ENCODE measurements around the gene TOR1AIP2. TPM values are rescaled to one million over a fixed set of nuclear protein-coding genes. Genes with fewer than 3 reads are reported as not detected.

TOR1AIP2 gene
- total RNA-seq: 72.1 and 74.4 TPM in 2 replicates

DNA sequence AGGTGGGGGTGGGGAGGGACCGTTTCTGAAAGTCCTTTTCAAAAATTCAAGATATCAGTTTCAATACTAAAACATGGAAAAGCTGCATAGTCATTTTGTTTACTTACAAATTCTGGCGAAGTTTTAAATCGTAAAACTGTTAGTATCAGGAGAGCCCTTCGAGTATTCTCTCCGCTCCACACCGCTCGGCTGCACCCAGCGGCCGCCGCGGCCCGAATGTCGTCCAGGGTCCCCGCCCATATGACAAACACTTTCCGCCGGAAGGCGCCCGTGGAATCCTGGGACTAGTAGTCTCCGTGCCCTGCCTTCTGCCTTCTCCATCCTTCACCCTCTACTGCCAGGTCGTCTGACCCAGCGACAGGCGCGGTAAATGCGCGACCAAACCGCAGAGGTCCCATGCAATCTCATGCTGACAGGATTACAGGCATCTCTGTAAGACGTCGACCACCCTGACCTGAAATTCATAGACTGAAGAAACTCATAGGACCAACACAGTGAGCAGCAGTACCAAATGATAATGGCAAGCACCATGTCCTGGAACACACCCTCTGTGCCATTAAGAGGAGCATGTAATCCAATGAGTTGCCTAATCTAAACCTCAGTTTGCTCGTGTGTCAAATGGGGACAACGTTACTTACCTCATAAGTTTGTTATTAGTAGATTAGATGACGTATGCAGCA, at the start of gene TOR1AIP2:
Gene TOR1AIP2, minus strand, starts transcription at position 218 of the 680 bp plus-strand sequence. CDS start 25,138 bp downstream, outside the sequence.

DNA sequence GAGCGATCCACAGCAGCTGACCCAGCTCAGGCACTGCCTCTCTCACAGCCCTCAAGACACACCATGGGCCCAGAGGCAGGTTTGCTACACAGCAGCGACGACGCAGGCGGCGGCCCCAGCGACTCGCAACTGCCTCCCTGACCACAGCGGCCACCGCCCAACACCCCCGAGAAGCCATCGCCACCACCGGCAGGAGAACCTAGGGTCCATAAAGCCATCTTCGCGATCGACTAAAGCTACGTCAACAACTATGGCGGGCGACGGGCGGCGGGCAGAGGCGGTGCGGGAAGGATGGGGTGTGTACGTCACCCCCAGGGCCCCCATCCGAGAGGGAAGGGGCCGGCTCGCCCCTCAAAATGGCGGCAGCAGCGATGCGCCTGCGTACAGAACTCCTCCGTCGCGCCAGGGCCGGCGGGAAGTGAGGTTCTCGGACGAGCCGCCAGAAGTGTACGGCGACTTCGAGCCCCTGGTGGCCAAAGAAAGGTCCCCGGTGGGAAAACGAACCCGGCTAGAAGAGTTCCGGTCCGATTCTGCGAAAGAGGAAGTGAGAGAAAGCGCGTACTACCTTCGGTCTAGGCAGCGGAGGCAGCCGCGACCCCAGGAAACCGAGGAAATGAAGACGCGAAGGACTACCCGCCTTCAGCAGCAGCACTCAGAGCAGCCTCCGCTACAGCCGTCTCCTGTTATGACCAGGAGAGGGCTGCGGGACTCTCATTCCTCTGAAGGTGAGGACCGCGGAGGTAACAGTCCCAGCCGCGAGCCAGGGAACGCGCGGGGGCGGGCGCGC, 4.8 kb upstream of the TOR1AIP2 start, which contains the start of gene TOR1AIP1:
Gene TOR1AIP1, plus strand, starts transcription at position 33 of the 787 bp plus-strand sequence. Its CDS starts 218 bp downstream, at position 251.

Other genes with a start within 250 kb of the TOR1AIP2 start
- not detected in 2 replicates for gene FAM163A, start 134.5 kb downstream of the TOR1AIP2 start, total RNA-seq
- 46.5 and 49.9 TPM in 2 replicates for gene TOR1AIP1, start 4.5 kb upstream of the TOR1AIP2 start, total RNA-seq
- gene CEP350, start 77.0 kb upstream of the TOR1AIP2 start, total RNA-seq: 43.5 and 44.9 TPM in 2 replicates